GM21526 (cell line): ENCODE measurements around the gene UGGT2.
"Not testable (repeated sequence)": the region's sequence is repeated elsewhere in the genome, so short reads cannot be mapped to it uniquely, and the experiment has no call there.

Experiments
- ATAC-seq: cut with Tn5 transposase; IDR thresholded peaks from one replicate; pipeline ENCODE4 v1.9.1; 2021; ENCODE audit warnings: moderate library complexity; ENCODE audit not compliant: unreplicated experiment, low FRiP score

Gene UGGT2

DNA sequence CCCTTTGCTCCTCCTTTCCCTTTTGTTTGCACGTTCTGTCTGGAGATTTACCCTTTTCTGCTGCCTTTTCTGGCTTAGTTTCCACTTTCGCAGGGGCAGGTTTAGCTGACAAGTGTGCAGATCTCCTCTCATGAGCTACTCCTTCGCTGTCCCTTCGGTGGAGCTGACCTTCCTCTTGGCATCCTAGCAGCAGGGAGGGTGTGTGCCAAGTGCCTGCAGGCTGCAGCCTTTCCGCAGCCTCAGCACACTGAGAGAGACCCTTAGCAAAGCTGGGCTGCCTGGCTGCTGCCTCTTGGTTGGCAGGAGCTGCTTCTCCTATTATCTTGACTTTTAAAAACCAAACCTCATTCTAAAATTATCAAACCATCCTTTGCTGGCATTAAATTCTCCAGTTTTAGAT, 243.8 kb downstream of the UGGT2 start:
- no peak for ATAC-seq

DNA sequence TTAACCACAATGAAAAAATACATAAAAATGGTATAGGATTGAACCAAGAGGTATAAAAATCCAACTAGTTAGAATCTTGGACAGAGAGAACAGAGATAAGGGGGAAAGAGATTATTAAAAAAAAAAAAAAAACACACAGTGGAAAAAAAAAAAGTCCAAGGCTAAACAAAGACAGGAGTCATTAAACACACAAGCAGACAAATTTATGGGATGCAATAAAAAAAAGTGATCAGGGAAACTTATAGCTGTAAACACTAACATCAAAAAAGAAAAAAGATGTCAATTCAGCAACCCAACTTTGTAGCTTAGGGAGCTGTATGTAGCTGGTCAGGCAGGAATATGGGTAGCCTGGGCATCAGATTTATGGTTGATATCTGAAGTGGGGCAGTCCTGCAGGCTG, 247.3 kb downstream of the UGGT2 start:
- ATAC-seq = no peak

DNA sequence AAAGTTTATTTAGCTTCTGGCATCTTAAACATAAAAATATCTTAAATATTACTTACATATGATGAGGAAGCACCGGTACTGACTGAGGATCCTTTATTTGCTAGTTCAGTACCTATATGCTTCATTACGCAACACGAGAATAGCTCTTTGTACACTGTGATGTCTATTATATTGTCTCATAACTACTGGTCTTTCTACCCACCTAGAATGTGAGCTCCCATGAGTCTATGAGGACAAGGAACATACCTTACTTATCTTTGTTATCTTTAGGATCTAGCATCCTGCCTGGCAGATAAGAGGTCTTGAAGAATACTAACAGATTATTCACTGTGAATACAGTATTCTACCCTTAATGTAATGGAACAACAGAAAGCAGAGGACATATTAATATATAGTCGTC, 251.4 kb downstream of the UGGT2 start:
- ATAC-seq = no peak

DNA sequence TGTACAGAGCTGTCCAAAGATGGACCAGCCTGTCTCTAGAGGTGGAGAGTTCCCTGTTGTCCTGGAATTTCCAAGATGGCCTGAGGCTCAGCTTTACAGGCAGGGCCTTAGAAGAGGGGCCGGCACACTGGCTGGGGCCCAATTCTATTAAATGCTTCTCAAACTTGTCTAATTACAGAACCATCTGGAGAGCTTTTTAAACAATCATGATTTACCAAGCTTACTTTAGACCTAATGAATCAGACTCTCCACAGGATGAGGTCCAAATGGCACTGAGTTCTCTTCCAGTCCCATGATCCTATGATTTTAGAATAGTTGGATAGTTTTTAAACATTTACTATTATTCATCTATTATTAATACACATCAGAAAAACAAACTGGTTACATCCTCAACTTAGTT, 252.8 kb downstream of the UGGT2 start:
- no peak for ATAC-seq

DNA sequence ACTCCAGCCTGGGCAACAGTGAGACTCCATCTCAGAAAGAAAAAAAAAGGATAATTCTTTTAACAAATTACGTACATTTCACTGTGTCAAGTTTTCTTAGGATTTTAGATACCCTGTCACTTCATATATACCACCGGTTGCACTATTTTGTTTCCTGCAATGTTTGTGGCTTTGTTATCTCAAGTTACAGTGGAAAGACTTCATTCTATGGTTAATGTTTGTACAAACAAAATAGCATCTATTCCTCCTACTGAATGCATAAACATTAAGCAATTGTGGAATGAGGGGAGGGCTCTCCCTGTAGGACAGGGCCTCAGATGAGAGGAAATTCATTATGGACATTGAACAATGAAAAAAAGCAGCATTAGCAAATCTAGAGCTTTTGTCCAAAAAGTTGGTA, 256.2 kb downstream of the UGGT2 start:
- ATAC-seq = no peak

DNA sequence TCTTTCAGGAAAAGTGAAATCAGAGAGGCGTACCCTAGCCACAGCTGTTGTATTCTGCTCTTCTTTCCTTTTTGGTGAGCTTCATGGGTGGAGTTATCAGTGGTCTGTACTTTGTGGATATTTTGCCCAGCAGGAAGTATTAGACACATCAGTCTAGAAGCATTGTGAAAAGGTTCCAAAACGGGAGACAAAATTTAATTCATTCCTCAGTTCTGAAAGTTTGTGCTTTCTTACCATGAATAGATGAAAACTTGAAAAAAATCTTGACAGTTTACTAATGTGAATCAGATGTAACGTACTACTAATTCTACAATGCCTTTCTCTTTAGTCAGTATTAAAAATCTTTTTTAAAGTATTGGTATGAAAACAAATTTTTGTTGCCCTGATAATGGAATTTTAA, 259.4 kb downstream of the UGGT2 start:
- ATAC-seq = no peak

DNA sequence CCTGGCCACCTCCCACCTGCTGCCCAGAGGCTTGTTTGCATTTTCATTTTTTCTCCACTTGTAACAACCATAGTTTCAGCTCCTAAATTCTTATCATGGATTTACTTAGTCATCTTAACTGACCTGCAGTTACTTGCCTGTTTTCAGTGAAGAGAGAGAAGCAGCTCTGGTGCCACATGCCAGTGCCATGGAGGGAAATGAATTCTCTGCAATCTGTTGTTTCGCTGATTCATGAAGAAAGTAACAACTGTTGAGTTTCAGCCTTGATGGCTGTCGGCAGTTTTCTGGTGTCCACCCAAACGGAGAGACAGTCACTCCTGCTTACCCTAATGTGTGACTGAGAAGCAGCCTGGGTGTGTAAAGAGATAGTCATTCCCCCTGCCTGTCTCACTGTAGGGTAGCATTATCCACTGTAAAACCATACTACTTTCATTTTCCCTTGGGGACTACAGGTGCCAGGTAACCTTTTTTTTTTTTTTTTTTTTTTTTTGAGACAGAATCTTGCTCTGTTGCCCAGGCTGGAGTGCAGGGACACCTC, 260.1 kb downstream of the UGGT2 start:
- no peak for ATAC-seq

DNA sequence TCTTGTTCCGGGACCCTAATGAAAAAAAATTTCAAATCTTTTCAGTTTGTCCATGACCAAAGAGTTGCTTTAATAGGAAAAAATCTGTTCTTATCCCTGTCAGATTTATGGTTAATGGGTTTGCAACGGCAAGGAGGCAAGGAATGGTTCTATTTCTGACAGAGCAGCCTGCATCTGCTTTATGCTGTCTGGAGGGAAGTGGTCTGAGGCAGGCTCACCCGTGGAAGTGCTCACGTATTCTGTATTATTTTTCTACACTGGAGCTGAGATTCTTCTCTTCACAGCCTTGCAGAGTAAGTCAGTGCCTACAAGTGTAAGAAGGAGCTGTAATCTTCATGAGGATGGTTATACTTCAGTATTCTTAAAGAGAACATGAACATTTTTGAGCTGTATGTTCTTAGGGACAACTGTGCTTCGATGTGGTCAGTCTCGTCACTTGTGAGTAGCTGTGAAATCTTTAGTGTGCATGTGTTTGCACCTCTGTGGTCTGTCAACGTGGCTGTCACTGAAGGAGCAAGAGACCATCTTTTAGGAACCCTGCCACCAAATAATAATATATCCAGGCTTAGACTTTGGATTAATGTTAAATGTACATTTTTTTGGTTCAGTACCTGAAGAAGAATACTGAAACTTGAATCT, 262.0 kb downstream of the UGGT2 start:
- no peak for ATAC-seq

DNA sequence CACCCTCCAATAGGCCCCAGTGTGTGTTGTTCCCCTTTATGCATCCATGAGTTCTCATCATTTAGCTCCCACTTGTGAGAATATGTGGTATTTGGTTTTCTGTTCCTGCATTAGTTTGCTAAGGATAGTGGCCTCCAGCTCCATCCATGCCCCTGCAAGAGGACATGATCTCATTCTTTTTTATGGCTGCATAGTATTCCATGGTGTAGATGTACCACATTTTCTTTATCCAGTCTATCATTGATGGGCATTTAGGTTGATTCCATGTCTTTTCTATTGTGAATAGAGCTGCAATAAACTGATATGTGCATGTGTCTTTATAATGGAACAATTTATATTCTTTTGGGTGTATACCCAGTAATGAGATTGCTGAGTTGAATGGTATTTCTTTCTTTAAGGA, 263.9 kb downstream of the UGGT2 start:
- ATAC-seq = not testable (repeated sequence)

DNA sequence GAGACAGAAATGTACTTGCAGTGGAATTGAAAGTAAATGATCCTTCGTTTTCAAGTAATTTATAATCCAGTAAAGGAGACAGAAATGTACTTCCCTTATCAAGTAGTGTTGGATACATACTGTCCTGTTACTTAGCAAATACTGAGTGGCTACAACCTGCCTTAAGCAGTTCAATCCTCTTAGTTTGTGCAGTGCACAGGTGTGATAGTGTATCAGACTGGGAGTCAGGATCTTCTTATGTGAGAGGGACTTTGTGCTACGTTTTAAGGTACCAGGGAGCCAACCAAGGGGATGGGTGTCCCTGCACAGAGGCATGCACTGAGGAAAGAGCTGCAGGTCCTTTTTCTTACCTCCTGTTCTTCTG, 265.1 kb downstream of the UGGT2 start:
- no peak for ATAC-seq

DNA sequence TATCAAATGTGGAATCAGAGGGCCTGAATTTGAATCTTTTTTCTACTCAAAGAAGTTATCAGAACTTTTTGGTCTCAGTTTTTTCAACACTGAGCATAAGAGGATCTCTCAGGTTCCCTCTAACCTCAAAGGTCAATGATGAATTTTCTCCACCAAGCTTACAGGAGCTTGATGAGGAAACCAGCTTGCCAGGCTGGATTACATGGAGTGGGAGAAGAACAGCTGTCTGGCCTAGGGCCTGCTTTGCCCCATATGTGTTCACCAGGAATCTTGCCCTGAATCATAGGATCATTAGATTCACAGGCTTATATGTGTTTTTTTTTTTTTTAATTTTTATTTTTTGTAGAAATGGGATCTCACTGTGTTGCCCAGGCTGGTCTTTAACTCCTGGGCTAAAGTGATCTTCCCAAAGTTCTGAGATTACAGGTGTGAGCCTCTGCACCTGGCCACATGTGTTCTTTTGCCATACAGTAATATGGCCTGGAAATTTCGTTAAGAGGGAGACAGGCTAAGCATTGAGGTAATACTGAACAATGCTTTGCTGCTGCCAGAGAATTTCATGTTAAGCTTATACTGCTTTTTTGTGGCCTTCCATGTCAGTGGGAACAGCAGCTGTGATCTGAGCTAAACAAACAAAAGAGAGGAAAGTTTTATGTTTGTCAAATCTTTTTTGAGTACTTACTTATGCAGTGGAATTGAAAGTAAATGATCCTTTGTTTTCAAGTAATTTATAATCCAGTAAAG, 265.7 kb downstream of the UGGT2 start:
- no peak for ATAC-seq

DNA sequence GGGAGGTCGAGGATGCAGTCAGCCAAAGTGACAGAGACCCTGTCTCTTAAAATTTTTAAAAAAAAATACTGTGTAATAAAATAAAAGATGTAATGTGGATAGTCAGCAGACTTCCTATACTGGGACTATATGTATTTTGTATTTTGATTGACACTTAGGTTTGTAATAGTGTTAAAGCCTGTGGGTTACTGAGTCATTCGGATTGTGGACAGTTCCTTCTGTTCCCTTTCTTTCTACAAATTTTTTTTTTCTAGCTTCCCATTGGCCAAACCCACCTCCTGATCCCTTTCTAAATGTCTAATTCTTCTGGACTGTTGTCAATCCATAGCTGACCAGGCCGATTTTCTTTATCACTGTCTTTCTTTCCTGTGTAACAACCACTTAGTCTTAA, 268.3 kb downstream of the UGGT2 start:
- ATAC-seq = no peak

DNA sequence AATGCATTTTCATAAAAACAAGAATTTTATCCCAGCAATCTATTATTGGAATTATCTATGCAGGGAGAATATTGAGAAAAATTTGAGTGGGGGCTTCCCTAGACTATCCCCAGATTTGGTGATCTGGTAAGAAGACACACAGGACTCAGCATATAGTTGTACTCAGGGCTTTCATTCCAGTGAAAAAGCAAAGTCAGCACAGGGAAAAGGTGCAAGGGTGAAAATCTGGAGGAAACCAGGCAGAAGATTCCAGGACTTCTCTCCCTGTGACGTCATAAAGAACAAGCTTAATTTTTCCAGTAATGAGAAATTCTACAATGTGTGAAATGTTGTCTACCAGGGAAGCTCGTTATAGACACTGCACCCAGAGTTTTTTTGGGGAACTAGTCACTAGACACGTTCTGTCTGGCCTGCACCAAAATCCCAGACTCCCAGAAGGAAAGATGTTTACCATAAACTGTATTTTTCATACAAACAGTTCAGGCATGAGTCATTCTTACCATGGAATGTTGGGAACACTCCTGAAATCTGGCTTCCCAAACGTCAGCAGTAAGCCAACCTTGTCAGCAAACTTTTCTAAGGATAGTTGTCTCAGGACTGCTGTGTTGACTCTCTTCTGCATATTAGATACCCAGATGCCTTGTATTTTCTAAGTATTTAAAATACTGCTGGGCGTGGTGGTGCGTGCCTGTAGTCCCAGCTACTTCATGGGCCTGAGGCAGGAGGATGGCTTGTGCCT, 268.9 kb downstream of the UGGT2 start:
- ATAC-seq = no peak

DNA sequence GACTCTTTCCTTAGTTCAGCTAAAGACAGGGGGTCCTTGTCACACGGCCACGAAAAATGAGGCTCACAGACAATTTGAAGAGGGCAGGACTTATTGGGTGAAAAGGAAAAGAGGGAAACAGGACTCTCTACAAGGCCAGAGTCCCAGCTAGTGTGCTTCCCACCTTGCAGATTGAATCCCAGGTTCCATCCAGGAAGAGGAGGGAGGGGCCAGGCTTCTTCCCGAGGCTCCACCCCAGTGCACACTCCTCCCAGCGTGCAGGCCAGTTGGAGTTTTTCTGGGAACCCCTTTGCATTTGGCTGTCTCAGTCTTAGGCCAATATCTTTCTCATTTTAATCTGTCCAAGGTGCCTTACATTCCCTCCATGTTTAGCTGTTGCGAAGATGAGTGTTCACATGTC, 269.5 kb downstream of the UGGT2 start:
- ATAC-seq = no peak

DNA sequence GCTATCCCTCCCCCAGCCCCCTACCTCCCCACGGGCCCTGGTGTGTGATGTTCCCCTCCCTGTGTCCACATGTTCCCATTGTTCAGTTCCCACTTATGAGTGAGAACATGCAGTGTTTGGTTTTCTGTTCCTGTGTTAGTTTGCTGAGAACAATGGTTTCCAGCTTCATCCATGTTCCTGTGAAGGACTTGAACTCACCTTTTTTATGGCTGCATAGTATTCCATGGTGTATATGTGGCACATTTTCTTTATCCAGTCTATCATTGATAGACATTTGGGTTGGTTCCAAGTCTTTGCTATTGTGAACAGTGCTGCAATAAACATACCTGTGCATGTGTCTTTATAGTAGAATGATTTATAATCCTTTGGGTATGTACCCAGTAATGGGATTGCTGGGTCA, 271.3 kb downstream of the UGGT2 start:
- ATAC-seq = not testable (repeated sequence)

DNA sequence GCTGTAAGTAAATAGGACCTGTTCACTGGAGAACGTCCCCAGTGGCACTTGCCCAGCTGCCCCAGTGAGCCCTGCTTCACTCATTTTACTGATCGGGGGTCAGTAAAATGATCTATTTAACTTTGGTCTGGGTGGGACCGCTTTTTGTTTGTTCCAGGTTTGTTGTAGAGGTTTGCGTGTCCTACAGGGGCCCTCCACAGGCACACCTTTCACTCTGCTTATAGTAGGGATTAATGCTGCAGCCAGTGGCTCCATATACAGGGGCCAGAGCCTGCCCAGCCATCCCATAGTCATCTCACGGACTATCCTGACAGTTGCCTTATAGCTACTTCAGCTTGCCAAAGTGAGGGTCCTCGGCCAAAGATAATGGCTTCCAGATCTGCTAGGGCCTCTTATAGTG, 272.2 kb downstream of the UGGT2 start:
- ATAC-seq = no peak

DNA sequence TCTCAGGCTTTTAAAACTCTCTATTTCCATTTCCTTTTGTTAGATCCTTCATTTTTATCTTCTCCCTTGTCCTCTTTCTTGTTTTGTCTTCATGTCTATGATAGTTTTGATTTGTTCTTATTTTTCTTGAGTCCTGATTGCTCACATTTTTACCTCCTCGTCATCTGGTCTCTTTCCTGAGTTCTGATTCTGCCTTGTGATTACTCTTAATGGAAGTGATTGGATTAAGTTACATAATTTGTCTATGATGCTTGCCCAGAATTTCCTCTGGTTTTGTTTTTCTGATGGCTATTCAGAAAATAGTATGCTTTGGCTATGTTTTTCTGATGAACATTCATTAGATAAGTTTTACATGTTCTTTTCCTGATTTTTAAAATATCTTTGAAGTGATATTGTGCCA, 273.7 kb downstream of the UGGT2 start:
- no peak for ATAC-seq

DNA sequence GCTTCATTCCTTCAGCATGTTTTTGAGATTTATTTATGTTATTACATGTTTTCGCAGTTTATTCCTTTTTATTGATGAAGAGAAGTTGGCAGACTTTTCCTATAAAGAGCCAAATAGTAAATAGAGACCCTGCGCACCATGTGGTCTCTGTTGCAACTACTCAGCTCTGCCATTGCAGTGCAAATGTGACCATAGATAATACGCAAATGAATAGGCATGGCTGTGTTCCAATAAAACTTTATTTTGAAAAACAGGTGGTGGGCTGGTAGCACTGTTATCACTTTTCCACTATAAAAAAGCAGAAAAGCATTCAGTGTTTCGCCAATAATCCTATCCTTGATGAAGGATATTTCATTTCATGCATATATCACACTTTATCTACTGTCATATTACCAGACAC, 281.3 kb downstream of the UGGT2 start:
- ATAC-seq = no peak

DNA sequence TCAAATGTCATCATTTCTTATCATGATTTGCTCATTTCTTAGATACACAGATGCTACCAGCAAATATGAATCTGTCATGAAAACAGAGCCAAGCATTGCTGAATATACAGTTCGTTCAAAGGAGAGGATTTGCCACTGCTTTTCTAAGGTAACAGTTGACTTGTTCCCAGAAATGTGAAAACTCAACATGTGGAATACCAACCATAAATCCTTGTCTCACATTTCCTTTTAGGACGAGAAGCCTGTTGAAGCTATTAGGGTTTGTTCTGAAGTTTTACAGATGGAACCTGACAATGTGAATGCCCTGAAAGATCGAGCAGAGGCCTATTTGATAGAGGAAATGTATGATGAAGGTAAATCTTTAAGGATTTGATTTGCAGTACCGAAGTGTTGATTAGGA, 289.6 kb downstream of the UGGT2 start:
- ATAC-seq = no peak

DNA sequence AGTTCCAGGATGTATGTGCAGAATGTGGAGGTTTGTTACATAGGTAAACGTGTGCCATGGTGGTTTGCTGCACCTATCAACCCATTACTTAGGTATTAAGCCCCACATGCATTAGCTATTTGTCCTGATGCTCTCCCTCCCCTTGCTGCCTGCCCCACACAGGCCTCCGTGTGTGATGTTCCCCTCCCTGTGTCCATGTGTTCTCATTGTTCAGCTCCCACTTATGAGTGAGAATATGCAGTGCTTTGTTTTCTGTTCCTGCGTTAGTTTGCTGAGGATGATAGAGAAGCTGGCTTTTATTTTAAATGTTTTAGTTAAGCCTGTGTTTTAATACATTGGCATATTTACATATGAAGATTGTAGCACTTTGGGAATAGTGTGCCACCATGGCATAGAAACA, 290.6 kb downstream of the UGGT2 start:
- ATAC-seq = not testable (repeated sequence)

DNA sequence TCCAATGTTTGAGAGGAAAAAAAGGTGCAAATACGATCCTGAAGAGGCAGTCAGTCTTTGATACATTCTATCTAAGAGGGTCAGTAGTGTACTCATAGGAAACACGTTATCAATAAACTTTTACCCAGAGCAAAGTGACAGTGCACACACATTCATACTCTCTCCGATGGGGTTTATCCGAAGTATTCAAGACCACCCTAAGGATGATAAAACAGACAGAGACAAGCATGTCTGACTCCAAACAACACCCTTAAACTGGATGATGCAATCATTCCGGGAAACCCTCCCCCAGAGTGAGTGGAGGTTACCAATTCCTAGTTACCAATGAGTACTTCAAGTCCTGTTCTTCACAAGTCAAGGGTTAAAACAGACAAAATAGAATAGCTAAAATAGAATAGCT, 297.1 kb downstream of the UGGT2 start:
- ATAC-seq = no peak

DNA sequence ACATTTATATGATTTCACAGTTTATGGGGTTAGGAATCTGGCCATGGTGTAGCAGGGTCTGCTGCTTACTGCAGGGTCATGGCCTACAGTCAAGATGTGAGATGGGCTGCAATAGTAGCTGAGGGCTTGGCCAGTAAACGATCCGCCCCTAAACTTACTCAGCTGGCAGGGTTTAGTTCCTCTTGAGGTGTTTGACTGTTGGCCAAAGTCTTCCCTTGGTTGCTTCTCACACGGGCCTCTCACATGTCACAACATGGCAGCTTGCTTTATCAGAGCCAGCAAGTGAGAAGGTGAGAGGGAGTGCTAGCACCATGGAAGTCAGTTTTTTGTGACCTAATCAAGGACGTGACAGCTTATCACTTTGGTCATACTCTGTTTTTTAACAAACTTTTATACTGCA, 299.1 kb downstream of the UGGT2 start:
- no peak for ATAC-seq
